HepG2 (cell line): ENCODE data around the gene BIRC5. TPM values are rescaled to one million over a fixed set of nuclear protein-coding genes. Genes with fewer than 3 reads are reported as not detected.

ENCODE experiments used
- ARID5B ChIP-seq: IDR thresholded peaks from 2 replicates; pipeline ENCODE4 v1.4.0; 2020; ENCODE audit warnings: mild to moderate bottlenecking, missing genetic modification reagents
- BRD4 ChIP-seq: sonication (generic); formaldehyde crosslinking; IDR thresholded peaks from 2 replicates; pipeline ENCODE4 v1.4.0; 2020; ENCODE audit warnings: missing genetic modification reagents
- CSRNP1 ChIP-seq: sonication (generic); formaldehyde crosslinking; IDR thresholded peaks from 2 replicates; pipeline ENCODE4 v1.8.1; 2023; ENCODE audit warnings: mild to moderate bottlenecking, missing genetic modification reagents
- CTCF ChIP-seq: sonication (generic); formaldehyde crosslinking; IDR thresholded peaks from 2 replicates; pipeline ENCODE4 v1.5.0; 2020; ENCODE audit warnings: mild to moderate bottlenecking, missing genetic modification reagents, moderate library complexity
- DDIT3 ChIP-seq: sonication (generic); formaldehyde crosslinking; IDR thresholded peaks from 2 replicates; pipeline ENCODE4 v1.4.0; 2020; ENCODE audit warnings: mild to moderate bottlenecking, missing genetic modification reagents
- FOXC1 ChIP-seq: sonication (generic); formaldehyde crosslinking; IDR thresholded peaks from 2 replicates; pipeline ENCODE4 v1.8.0; 2022; ENCODE audit warnings: mild to moderate bottlenecking, missing genetic modification reagents, borderline replicate concordance
- FOXJ3 ChIP-seq: sonication (generic); formaldehyde crosslinking; IDR thresholded peaks from 2 replicates; pipeline ENCODE4 v1.4.0; 2020; ENCODE audit warnings: missing genetic modification reagents, mild to moderate bottlenecking, borderline replicate concordance
- HDAC6 ChIP-seq: fragments of 200-600 bp; sonication (generic); IDR thresholded peaks from 2 replicates; pipeline ENCODE4 v1.7.0; 2017; ENCODE audit warnings: mild to moderate bottlenecking, antibody characterized with exemption, low read length, low read depth
- MAZ ChIP-seq, 2 experiments: sonication (generic) in 1 of 2; formaldehyde crosslinking in 1 of 2; IDR thresholded peaks; 2 replicates each; pipeline versions ENCODE4 v1.5.0 to v1.6.1; 2012 to 2020; ENCODE audit warnings: low read depth in 2 of 2, mild to moderate bottlenecking in 2 of 2, borderline replicate concordance in 1 of 2, improper control_type of control experiment in 1 of 2, low read length in 1 of 2, missing genetic modification reagents in 1 of 2, moderate library complexity in 1 of 2
- PRPF4 ChIP-seq: fragments of 200-400 bp; formaldehyde crosslinking; IDR thresholded peaks from 2 replicates; pipeline ENCODE4 v1.6.1; 2016; ENCODE audit warnings: low read length, low read depth; ENCODE audit not compliant: poor library complexity, severe bottlenecking
- SAP130 ChIP-seq: IDR thresholded peaks from 2 replicates; pipeline ENCODE4 v1.6.1; 2016; ENCODE audit warnings: low read depth
- SPEN ChIP-seq: sonication (generic); formaldehyde crosslinking; IDR thresholded peaks from 2 replicates; pipeline ENCODE4 v1.5.1; 2020; ENCODE audit warnings: low read depth, mild to moderate bottlenecking, missing genetic modification reagents
- TBX2 ChIP-seq: sonication (generic); formaldehyde crosslinking; IDR thresholded peaks from 2 replicates; pipeline ENCODE4 v1.5.0; 2020; ENCODE audit warnings: missing genetic modification reagents, mild to moderate bottlenecking, borderline replicate concordance
- THYN1 ChIP-seq: sonication (generic); formaldehyde crosslinking; IDR thresholded peaks from 2 replicates; pipeline ENCODE4 v1.8.1; 2023; ENCODE audit warnings: low read depth, mild to moderate bottlenecking, moderate library complexity, missing genetic modification reagents, borderline replicate concordance
- ZFP36 ChIP-seq: fragments of 150-350 bp; IDR thresholded peaks from 2 replicates; pipeline ENCODE4 v1.6.1; 2018; ENCODE audit warnings: borderline replicate concordance, low read length, low read depth; ENCODE audit not compliant: partially characterized antibody
- ZNF282 ChIP-seq: fragments of 450-650 bp; IDR thresholded peaks from 2 replicates; pipeline ENCODE4 v1.6.1; 2018; ENCODE audit not compliant: partially characterized antibody
- ZNF34 ChIP-seq: sonication (generic); formaldehyde crosslinking; IDR thresholded peaks from 2 replicates; pipeline ENCODE4 v1.4.0; 2020; ENCODE audit warnings: mild to moderate bottlenecking, missing genetic modification reagents, borderline replicate concordance
- ZNF350 ChIP-seq: sonication (generic); formaldehyde crosslinking; IDR thresholded peaks from 2 replicates; pipeline ENCODE4 v1.4.0; 2020; ENCODE audit warnings: mild to moderate bottlenecking, low read depth, missing genetic modification reagents, borderline replicate concordance
- ZNF558 ChIP-seq: sonication (generic); formaldehyde crosslinking; IDR thresholded peaks from 2 replicates; pipeline ENCODE4 v1.9.0; 2022; ENCODE audit warnings: mild to moderate bottlenecking, missing genetic modification reagents, borderline replicate concordance
- ZNF576 ChIP-seq: sonication (generic); formaldehyde crosslinking; IDR thresholded peaks from 2 replicates; pipeline ENCODE4 v1.4.0; 2020; ENCODE audit warnings: mild to moderate bottlenecking, missing genetic modification reagents
- polyA plus RNA-seq, 8 experiments: library from polyadenylated mRNA; depleted of rRNA in 3 of 8; stranded (reverse) in 7 of 8; unstranded in 1 of 8; fragments of >200 nt; fragmentation: Illumina TruSeq in 4 of 8; extraction: Trizol in 4 of 8; gene quantifications; 2 replicates each; pipeline versions ENCODE4 v1.2.1 to v1.2.3, GENCODE V29; 2011 to 2016; ENCODE audit warnings: low read depth in 4 of 8, missing spikeins in 1 of 8, mixed read lengths in 1 of 8; ENCODE audit not compliant: insufficient read depth in 1 of 8
- total RNA-seq, 5 experiments: library from RNA; depleted of rRNA; stranded (reverse); fragments of >200 nt; fragmentation: Illumina TruSeq; extraction: Trizol; gene quantifications; 2 replicates each; pipeline ENCODE4 v1.2.3, GENCODE V29; 2016; ENCODE audit warnings: low read depth in 1 of 5

Gene BIRC5
- total and polyA plus RNA-seq, 2 of the 13 experiments (the other 11 are each of a cell fraction or from before 2014, with no cell fraction given) = 30.3 to 135 TPM

- TF ChIP-seq ZNF282 = no peak
- TF ChIP-seq ZNF350 (CRISPR knock-in tag) = peak; percentile 87
- TF ChIP-seq FOXJ3 (CRISPR knock-in tag) = 0 out of 2 replicates have a peak, but pooled peaks have one; percentile 35
- no peak for TF ChIP-seq THYN1 (CRISPR knock-in tag)
- no peak for TF ChIP-seq ZNF576
- TF ChIP-seq DDIT3 (CRISPR knock-in tag) = no peak; the same call in 1 of the 2 replicates
- TF ChIP-seq CTCF (CRISPR knock-in tag) = peak; percentile 42
- no peak for TF ChIP-seq BRD4 (CRISPR knock-in tag)
- TF ChIP-seq ARID5B (CRISPR knock-in tag) = peak; percentile 68
- peak; percentile 97 for TF ChIP-seq CSRNP1
- peak; percentile 89 for TF ChIP-seq TBX2
- 0 out of 2 replicates have a peak, but pooled peaks have one; percentile 53 for TF ChIP-seq ZNF558
- peak; percentile 100 for TF ChIP-seq SAP130 (CRISPR knock-in tag)
- TF ChIP-seq ZNF34 = 0 out of 2 replicates have a peak, but pooled peaks have one; percentile 92
- no peak for TF ChIP-seq PRPF4
- no peak for TF ChIP-seq HDAC6
- TF ChIP-seq ZFP36 = no peak
- TF ChIP-seq FOXC1 (CRISPR knock-in tag) = peak; percentile 56
- peak; percentile 97 for TF ChIP-seq SPEN (CRISPR knock-in tag)
- peak; percentile 72; the same call in 1 of the 2 replicates for TF ChIP-seq MAZ (IDR thresholded peaks at IDR 0.05; ENCODE audit: borderline replicate concordance, low read depth, low read length)
- peak; percentile 86 for TF ChIP-seq MAZ (CRISPR knock-in tag; IDR thresholded peaks at IDR 0.05; ENCODE audit: low read depth)
Measured at GRCh38 chr17:78214016-78214705, at the start of gene BIRC5 (continued).
